GM19025 (cell line): ENCODE results near the gene THUMPD1.
"Not testable (repeated sequence)": the region's sequence is repeated elsewhere in the genome, so short reads cannot be mapped to it uniquely, and the experiment has no call there.

Source experiments
- ATAC-seq: cut with Tn5 transposase; IDR thresholded peaks from one replicate; pipeline ENCODE4 v1.9.1; 2021; ENCODE audit warnings: mild to moderate bottlenecking, low read depth, moderate library complexity; ENCODE audit not compliant: unreplicated experiment

Gene THUMPD1

DNA sequence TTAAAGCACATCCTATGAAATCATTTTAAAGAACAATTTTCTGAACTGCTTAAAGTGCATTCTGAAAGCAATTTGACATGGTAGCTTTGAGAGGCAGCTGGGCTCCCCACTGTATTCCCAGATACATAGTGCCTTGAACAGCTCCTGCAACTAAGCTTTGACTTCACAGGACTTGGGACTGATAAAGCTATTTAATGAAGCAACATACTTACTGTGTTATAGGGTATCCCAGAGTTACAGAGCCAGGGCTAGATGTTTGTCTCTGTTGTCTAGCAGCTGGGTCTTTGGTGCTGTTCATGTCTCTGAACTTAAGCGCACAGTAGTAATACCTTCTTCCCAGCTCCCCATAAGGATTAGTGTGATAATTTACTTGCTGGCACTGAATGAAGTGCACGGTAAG lies 45.0 kb downstream of the THUMPD1 start:
- no peak for ATAC-seq

DNA sequence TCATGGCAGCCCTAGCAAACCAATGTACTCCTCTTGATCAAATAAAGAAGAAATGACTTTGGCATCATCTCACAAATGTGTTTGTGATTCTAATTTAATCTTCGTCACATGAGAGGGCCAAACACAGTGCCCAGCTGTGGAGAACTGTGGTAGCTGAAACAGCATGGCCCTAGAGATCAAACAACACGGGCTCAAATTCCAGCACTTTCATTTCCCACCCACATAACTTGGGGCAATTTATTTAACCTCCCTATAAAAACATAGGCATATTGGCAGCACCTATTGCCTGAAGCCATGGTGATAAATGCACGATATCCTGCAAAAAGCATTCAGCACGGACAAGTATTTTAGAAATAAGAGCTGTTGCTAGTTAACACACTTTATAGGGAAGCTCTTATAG lies 46.6 kb downstream of the THUMPD1 start:
- ATAC-seq: no peak

DNA sequence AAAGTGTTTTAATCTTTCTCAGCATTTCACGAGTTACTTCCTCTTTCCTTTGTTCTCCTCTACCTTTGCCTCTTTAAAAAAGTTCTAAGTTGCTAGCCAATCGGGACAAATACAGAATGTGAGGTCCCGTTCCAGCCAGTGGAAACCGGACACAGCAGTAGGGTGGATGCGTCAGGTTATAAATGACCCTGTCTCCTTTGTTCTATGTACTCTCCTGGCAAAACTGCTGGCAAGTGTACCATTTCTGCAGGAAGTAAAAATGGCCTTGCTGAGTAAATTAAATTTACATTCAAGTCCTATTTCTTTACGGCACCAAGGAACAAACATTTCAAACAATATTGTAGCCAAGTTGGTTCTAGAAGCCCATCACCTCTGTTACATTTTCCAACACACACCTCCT lies 47.5 kb downstream of the THUMPD1 start:
- not testable (repeated sequence) for ATAC-seq

DNA sequence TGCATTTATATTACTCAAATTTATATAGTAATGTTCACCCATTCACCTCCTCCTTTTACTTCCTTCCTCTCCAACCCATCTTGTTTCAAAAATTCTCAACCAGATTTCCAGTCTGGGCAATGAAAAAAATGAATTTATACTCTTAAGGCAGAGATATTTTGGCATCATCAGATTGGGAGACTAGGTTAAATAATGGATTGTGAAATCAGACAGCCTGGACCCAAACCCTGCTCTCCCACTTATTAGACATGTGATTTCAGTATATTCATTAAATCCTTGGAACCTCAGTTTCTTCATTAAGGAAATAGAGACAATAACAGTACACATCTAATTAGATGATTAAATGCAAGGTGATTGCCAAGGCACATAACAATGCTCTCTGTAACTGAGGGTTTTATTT lies 52.0 kb downstream of the THUMPD1 start:
- ATAC-seq: no peak

DNA sequence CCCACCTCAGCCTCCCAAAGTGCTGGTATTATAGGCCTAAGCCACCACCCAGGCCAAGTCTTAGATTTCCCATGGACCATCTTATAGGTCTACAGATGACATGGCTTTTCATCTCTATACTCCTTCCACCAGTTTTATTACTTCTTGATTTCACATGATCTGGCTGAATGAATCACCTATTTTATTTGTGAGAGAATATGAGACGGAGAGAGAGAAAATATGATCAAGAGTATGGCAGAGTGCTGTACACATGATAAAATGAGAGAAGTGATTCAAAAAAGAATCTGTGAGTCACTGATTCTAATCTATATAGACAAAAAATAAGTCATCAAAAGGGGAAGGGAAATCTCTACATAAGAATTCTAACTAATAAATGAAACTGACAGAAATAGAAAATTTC lies 57.8 kb downstream of the THUMPD1 start:
- no peak for ATAC-seq
